HL-60 (cell line): Measurements from ENCODE around the gene INSIG1.

ENCODE experiments used
- DNase-seq, 2 experiments: peaks; one replicate each; pipeline ENCODE4 v3.0.0-alpha.2; 2010 to 2020; ENCODE audit warnings: low read depth in 1 of 2, low spot score in 1 of 2
- H3K27ac ChIP-seq: fragments of 250-450 bp; sonication (Bioruptor Pico); replicated peaks from 2 replicates; pipeline ENCODE4 v1.5.1; 2020; ENCODE audit warnings: mild to moderate bottlenecking, moderate library complexity
- H3K27me3 ChIP-seq: fragments of 250-450 bp; sonication (Bioruptor Pico); 2 replicates; pipeline ENCODE4 v1.5.1; 2021; ENCODE audit warnings: mild to moderate bottlenecking, moderate library complexity; ENCODE audit not compliant: insufficient read depth, poor library complexity, severe bottlenecking
- H3K4me3 ChIP-seq: replicated peaks from 2 replicates; pipeline ENCODE4 v1.5.1; 2011; ENCODE audit warnings: mild to moderate bottlenecking, control low read depth, low read length; ENCODE audit not compliant: insufficient read depth
- CTCF ChIP-seq: IDR thresholded peaks from one replicate; pipeline ENCODE4 v1.5.1; 2011; ENCODE audit warnings: low read length, control low read depth, inconsistent platforms; ENCODE audit not compliant: insufficient read depth
- GABPA ChIP-seq: IDR thresholded peaks from 2 replicates; pipeline ENCODE4 v1.6.1; 2012; ENCODE audit warnings: low read depth
- POLR2AphosphoS5 ChIP-seq: IDR thresholded peaks from 2 replicates; pipeline ENCODE4 v1.6.1; 2012; ENCODE audit warnings: low read depth
- SPI1 ChIP-seq: IDR thresholded peaks from 2 replicates; pipeline ENCODE4 v1.6.1; 2012; ENCODE audit warnings: low read depth, mild to moderate bottlenecking, borderline replicate concordance
- TF ChIP-seq, protein P1 (sequence below): IDR thresholded peaks from 2 replicates; pipeline ENCODE4 v1.6.1; 2012; ENCODE audit warnings: low read depth; ENCODE audit not compliant: insufficient replicate concordance

The INSIG1 gene

GRCh38 chr7:155265961-155266360 is 31.7 kb upstream of the INSIG1 start:
- TF ChIP-seq SPI1 (no peak), GABPA (no peak), POLR2AphosphoS5 (no peak), CTCF (no peak)
- TF ChIP-seq, protein P1, sequence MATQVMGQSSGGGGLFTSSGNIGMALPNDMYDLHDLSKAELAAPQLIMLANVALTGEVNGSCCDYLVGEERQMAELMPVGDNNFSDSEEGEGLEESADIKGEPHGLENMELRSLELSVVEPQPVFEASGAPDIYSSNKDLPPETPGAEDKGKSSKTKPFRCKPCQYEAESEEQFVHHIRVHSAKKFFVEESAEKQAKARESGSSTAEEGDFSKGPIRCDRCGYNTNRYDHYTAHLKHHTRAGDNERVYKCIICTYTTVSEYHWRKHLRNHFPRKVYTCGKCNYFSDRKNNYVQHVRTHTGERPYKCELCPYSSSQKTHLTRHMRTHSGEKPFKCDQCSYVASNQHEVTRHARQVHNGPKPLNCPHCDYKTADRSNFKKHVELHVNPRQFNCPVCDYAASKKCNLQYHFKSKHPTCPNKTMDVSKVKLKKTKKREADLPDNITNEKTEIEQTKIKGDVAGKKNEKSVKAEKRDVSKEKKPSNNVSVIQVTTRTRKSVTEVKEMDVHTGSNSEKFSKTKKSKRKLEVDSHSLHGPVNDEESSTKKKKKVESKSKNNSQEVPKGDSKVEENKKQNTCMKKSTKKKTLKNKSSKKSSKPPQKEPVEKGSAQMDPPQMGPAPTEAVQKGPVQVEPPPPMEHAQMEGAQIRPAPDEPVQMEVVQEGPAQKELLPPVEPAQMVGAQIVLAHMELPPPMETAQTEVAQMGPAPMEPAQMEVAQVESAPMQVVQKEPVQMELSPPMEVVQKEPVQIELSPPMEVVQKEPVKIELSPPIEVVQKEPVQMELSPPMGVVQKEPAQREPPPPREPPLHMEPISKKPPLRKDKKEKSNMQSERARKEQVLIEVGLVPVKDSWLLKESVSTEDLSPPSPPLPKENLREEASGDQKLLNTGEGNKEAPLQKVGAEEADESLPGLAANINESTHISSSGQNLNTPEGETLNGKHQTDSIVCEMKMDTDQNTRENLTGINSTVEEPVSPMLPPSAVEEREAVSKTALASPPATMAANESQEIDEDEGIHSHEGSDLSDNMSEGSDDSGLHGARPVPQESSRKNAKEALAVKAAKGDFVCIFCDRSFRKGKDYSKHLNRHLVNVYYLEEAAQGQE = no peak
- no peak for DNase-seq
- H3K27me3 ChIP-seq = no peaks in the 10 kb centered on the region
- no peak overlapping the region for H3K4me3 ChIP-seq
- H3K27ac ChIP-seq = no peak overlapping the region

DNA sequence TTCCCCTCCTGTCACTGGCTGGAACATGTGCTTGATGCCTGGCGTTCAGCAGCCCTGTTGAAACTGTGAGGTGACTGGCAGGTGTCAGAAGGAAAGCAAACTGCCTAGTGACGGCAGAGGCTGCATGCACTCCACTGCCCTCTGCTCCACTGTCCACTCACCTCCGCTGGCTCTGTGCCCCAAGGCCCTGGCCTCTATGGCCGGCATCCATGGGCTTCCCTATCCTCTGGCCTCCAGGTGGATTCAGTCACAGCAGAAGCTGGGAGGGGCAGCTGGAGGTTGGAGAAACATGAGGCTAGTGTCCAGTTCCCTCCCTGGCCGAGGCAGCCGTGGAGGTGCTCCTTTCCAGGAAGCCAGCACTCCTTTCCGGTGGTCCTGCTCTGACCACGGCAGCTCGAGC is 31.2 kb upstream of the INSIG1 start:
- DNase-seq = no peak
- TF ChIP-seq CTCF = no peak
- TF ChIP-seq, protein P1 = no peak
- TF ChIP-seq SPI1 = no peak
- no peak for TF ChIP-seq POLR2AphosphoS5
- no peak for TF ChIP-seq GABPA
- H3K27ac ChIP-seq = no peak overlapping the region
- H3K27me3 ChIP-seq = no peaks in the 10 kb centered on the region
- no peak overlapping the region for H3K4me3 ChIP-seq

DNA sequence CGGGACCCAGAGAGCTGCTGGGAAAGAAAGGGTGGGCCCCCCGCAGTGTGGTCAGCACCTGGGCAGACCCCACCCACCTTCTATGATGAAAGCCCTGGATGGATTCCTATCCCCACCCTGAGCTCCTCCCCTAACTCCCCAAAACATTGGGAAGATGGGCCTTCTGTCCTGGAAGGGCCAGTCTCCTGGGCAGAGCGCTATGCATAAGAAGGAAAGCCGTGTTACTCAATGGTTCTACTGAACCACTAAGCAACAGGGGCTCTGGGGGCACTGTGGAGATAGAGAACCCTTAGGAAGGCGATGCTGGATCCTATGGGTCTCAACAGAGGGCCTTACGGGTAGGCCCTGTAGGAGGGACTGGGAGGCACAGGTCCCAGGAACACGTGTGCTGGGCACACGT is 30.7 kb upstream of the INSIG1 start:
- DNase-seq = no peak
- no peak overlapping the region for H3K27ac ChIP-seq
- no peaks in the 10 kb centered on the region for H3K27me3 ChIP-seq
- H3K4me3 ChIP-seq = no peak overlapping the region
- TF ChIP-seq POLR2AphosphoS5 = no peak
- TF ChIP-seq SPI1 = no peak
- TF ChIP-seq, protein P1 = no peak
- TF ChIP-seq CTCF = no peak
- TF ChIP-seq GABPA = no peak
